Gastrocnemius medialis (tissue), 4 donors: ENCODE measurements around the gene PHRF1. TPM values are rescaled to one million over a fixed set of nuclear protein-coding genes. Genes with fewer than 3 reads are reported as not detected.

Source experiments
- ATAC-seq, 2 donors: fragments of 150-250 bp; one replicate each; pipeline ENCODE4 v1.9.1; 2016
- DNase-seq, 2 donors: peaks; one replicate each; pipeline ENCODE4 v3.0.0-alpha.2; 2019
- H3K27ac ChIP-seq, 4 donors: fragments of 200-600 bp; sonication (generic); 1 replicate in 1 of 4; 2 replicates in 3 of 4; pipeline ENCODE4 v1.5.1; 2016 to 2018; ENCODE audit warnings: mild to moderate bottlenecking in 2 of 4, moderate library complexity in 1 of 4
- H3K27me3 ChIP-seq, 3 donors: fragments of 200-600 bp; sonication (generic) in 2 of 3; 1 replicate in 1 of 3; 2 replicates in 2 of 3; pipeline versions ENCODE4 v1.5.1 to v1.6.0; 2016 to 2019; ENCODE audit warnings: mild to moderate bottlenecking in 1 of 3, moderate library complexity in 1 of 3
- H3K36me3 ChIP-seq, 2 donors: fragments of 200-600 bp; sonication (generic) in 1 of 2; one replicate each; pipeline ENCODE4 v1.5.1; 2017 to 2018
- H3K4me1 ChIP-seq, 2 donors: fragments of 200-600 bp; sonication (generic) in 1 of 2; one replicate each; pipeline ENCODE4 v1.5.1; 2016 to 2017; ENCODE audit warnings: mild to moderate bottlenecking in 2 of 2
- H3K4me3 ChIP-seq, 4 donors: fragments of 200-600 bp; sonication (generic) in 3 of 4; 1 replicate in 1 of 4; 2 replicates in 3 of 4; pipeline ENCODE4 v1.5.1; 2016 to 2019; ENCODE audit warnings: mild to moderate bottlenecking in 2 of 4
- H3K9me3 ChIP-seq, 3 donors: fragments of 200-600 bp; sonication (generic) in 2 of 3; 1 replicate in 1 of 3; 2 replicates in 2 of 3; pipeline ENCODE4 v1.5.1; 2016 to 2019
- CTCF ChIP-seq, 5 experiments: fragments of 450-650 bp in 3 of 5; fragments of 200-600 bp in 2 of 5; sonication (generic) in 2 of 5; IDR thresholded peaks in 4 of 5; conservative IDR thresholded peaks in 1 of 5; 1 replicate in 4 of 5; 2 replicates in 1 of 5; pipeline ENCODE4 v1.5.1; 2016 to 2019; ENCODE audit warnings: antibody characterized with exemption in 5 of 5, mild to moderate bottlenecking in 3 of 5, moderate library complexity in 3 of 5
- POLR2A ChIP-seq, 2 donors: fragments of 450-650 bp; IDR thresholded peaks; one replicate each; pipeline ENCODE4 v1.6.1; 2017; ENCODE audit warnings: antibody characterized with exemption in 2 of 2, mild to moderate bottlenecking in 2 of 2, moderate library complexity in 2 of 2
- in situ Hi-C, 4 donors: fragments of 200-750 bp; cut with MboI; loops; one replicate each; pipeline versions ENCODE4 v1.15.0 to v1.8.0; 2017; ENCODE audit warnings: low sequenced_read_pairs in 4 of 4
- intact Hi-C: fragments of 100-400 bp; cut with DNase I; formaldehyde crosslinking; loops from one replicate; pipeline ENCODE4 v1.15.1; 2023; ENCODE audit warnings: low total_unique reads
- total RNA-seq, 4 donors: library from RNA; depleted of rRNA; stranded (reverse); fragments of >200 nt; gene quantifications; one replicate each; pipeline versions ENCODE4 v1.1.0 to v1.2.3, GENCODE V29; 2016

PHRF1 gene
- total RNA-seq, 4 donors from 2014 or later = 9.2 to 22.6 (median 20.8) TPM

- TF ChIP-seq POLR2A (IDR thresholded peaks at IDR 0.05) (no peak), CTCF (IDR thresholded peaks at IDR 0.05 in 4 of 5, conservative IDR thresholded peaks at IDR 0.05 in 1 of 5) (no peak)
- intact Hi-C loops (no loop called here), in situ Hi-C loops (no loop called here)
- Histone ChIP-seq H3K4me1 (no peaks in the 10 kb centered on the region), H3K36me3 (no peaks in the 10 kb centered on the region), H3K4me3 (no peak overlapping the region), H3K9me3 (no peaks in the 10 kb centered on the region), H3K27ac (no peak overlapping the region), H3K27me3 (peaks cover 17 to 20% (median 19%) of the 10 kb centered on the region in 3 donors)
- DNase-seq (no peak), ATAC-seq (no peak)
Observed at GRCh38 chr11:641806-642370, 65.6 kb downstream of the PHRF1 start.

GRCh38 chr11:643366-643765 is 67.1 kb downstream of the PHRF1 start:
- ATAC-seq (no peak), DNase-seq (no peak)
- Histone ChIP-seq H3K9me3 (no peaks in the 10 kb centered on the region), H3K4me1 (no peaks in the 10 kb centered on the region), H3K36me3 (no peaks in the 10 kb centered on the region), H3K4me3 (no peak overlapping the region), H3K27ac (no peak overlapping the region), H3K27me3 (peaks cover 7 to 9% (median 8%) of the 10 kb centered on the region in 3 donors)
- intact Hi-C loops = no loop called here
- TF ChIP-seq CTCF (IDR thresholded peaks at IDR 0.05 in 4 of 5, conservative IDR thresholded peaks at IDR 0.05 in 1 of 5) (no peak), POLR2A (IDR thresholded peaks at IDR 0.05) (no peak)
- in situ Hi-C loops = no loop called here

GRCh38 chr11:643849-644738 is 67.8 kb downstream of the PHRF1 start:
- no peak for TF ChIP-seq POLR2A (IDR thresholded peaks at IDR 0.05)
- no peak for TF ChIP-seq CTCF (IDR thresholded peaks at IDR 0.05 in 4 of 5, conservative IDR thresholded peaks at IDR 0.05 in 1 of 5)
- no peak for DNase-seq
- H3K4me1 ChIP-seq = no peaks in the 10 kb centered on the region
- in situ Hi-C loops (no loop called here), intact Hi-C loops (no loop called here)
- no peak for ATAC-seq
- H3K27ac ChIP-seq = no peak overlapping the region
- peaks cover under 1 to 1% (median 1%) of the 10 kb centered on the region in 3 donors for H3K27me3 ChIP-seq
- H3K36me3 ChIP-seq = no peaks in the 10 kb centered on the region
- no peak overlapping the region for H3K4me3 ChIP-seq
- no peaks in the 10 kb centered on the region for H3K9me3 ChIP-seq

GRCh38 chr11:645536-645935 is 69.3 kb downstream of the PHRF1 start:
- no peak for ATAC-seq
- no peak overlapping the region for H3K27ac ChIP-seq
- intact Hi-C loops (no loop called here), in situ Hi-C loops (no loop called here)
- no peaks in the 10 kb centered on the region for H3K9me3 ChIP-seq
- no peak overlapping the region for H3K4me3 ChIP-seq
- no peaks in the 10 kb centered on the region for H3K36me3 ChIP-seq
- TF ChIP-seq CTCF (IDR thresholded peaks at IDR 0.05 in 4 of 5, conservative IDR thresholded peaks at IDR 0.05 in 1 of 5) (no peak), POLR2A (IDR thresholded peaks at IDR 0.05) (no peak)
- H3K27me3 ChIP-seq = no peaks in the 10 kb centered on the region
- no peak for DNase-seq
- H3K4me1 ChIP-seq = no peaks in the 10 kb centered on the region
